HG03175 (cell line): Measurements from ENCODE around the gene NEK1.
"Not testable (repeated sequence)": the region's sequence is repeated elsewhere in the genome, so short reads cannot be mapped to it uniquely, and the experiment has no call there.

Experiments
- ATAC-seq: cut with Tn5 transposase; IDR thresholded peaks from one replicate; pipeline ENCODE4 v1.9.1; 2021; ENCODE audit warnings: mild to moderate bottlenecking, moderate library complexity; ENCODE audit not compliant: unreplicated experiment

Gene NEK1

DNA sequence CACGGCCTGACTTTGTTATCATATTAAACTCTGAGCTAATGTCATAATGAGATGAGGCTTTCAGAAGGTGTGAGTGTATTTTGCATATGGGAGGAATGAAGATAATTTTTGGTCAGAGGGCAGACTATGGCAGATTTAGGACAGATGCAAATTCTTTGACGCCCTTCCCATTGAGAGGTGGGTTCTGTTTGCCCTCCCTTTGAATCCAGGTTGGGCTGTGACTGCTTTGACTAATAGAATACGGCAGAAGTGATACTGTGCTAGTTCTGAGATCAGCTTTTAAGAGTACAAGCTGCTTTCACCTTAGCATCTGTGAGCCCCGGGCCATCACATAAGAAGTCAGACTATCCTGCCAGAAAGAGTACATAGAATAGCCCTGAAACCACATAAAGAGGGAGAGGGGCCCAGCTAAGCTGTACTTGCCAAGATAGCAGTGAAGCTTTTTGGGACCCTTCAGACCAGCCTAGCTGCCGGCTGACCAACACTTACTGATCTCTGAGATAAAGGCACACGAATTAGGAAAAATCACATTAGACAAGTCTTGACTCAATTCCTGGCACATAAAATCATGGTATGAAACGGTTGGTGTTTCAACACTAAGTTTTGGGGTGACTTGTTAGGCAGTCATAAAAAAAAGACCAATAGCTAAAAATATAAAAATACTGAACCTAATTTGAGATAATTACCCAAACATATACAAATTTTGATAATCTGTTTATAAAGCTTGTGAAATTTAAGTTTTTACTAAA lies 174.9 kb downstream of the NEK1 start:
- peak; percentile 89 for ATAC-seq

DNA sequence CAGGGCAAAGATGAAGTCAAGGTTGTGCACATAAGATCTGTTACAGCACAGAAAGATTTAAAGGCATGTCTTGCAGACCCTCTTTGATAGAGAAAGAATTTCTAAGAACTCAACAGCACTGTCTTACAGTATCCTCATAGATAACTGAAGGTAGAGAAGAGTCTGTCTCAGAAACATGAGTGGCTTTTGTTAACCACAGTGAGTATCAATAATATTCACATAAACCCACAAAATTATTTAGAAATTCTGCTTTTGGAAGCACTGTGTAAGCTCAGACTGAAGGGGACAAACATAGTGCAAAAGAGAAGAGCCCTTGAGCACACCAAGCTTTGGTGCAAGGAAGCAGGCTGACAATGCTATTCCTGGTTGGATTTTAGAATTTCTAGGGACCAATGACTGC lies 175.6 kb downstream of the NEK1 start:
- no peak for ATAC-seq

DNA sequence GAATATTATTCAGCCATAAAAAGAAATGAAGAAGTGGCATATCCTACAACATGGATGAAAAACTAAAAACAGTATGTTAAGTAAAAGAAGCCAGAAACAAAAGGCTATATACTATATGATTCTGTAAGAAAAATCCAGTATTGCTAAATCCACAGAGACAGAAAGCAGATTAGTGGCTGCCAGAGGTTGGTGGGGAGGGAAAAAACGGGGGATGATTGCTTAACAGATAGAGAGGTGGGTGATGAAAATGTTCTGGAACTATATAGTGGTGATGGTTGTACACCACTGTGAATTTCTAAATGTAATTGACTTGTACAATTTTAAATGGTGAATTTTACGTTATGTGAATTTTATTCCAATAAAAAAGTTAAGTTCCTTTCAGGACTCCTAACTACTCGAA lies 184.0 kb downstream of the NEK1 start:
- ATAC-seq, result no peak

DNA sequence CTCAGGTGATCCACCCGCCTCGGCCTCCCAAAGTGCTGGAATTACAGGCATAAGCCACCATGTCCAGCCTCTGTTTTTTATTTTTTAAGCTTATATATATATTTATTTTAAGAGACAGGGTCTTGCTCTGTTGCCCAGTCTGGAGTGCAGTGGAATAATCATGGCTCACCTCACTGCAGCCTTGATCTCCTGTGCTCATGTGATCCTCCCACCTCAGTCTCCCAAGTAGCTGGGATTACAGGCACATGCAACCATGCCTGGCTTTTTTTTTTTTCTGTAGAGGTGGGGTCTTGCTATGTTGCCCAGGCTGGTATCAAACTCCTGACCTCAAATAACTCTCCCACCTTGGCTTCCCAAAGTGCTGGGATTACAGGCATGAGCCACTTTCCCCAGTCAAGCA lies 184.7 kb downstream of the NEK1 start:
- not testable (repeated sequence) for ATAC-seq

DNA sequence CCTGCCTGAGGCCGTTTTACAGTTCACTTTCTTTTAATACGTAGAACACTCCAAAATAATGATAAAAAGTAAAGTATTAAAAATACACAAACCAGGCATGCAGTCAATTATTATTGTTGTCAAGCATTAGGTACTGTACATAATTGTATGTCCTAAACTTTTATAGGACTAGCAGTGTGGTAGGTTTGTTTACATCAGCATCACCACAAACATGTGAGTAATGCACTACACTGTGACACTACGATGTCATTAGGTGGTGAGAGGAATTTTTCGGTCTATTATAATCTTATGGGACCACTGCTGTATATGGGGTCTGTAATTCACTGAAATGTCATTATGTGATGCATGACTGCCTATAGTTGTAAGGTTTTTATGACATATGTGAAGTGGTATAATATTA lies 192.1 kb downstream of the NEK1 start:
- no peak for ATAC-seq

DNA sequence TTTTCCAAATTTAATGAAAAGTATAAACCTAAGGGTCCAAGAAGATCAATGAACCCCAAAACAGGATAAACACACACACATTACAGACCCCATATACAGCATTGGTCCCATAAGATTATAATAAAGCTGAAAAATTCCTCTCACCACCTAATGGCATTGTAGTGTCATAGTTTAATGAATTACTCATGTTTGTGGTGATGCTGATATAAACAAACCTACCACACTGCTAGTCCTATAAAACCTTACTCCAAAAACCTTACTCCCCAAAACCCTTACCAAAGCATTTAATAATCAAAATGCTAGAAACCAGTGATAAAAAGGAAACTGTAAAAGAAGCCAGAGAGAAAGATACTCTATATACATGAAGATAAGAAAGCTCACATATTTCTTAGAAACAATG lies 193.5 kb downstream of the NEK1 start:
- no peak for ATAC-seq

DNA sequence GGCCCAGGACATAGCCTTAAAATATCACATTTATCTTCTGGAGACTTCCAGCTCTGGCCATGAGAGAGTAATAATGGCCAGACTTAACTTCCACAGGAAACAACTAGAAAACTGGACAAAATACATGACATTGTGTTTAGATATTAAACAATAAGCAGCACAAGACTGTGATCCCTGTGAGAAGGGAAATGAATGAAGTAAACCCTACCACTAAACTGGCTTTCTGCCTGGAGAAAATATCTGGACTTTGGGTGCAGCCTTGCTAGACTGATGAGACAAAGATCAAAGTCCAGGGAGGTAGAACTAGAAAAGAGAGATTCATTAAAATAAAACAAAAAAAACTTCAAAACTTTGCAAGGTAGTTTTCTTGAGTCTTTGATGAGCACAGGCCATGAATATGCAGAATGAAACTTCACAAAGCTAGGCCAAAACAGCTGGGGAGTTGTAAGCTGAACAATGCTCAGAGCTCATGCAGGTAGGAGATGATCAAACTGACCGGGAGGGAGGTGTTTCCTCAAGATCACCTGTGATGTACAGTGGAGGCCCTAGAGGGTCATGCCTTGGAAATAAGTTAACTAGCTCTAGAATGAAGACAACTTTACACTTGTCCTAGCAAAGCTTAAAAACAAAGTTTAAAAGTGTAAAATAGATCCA lies 194.6 kb downstream of the NEK1 start:
- ATAC-seq, result no peak

DNA sequence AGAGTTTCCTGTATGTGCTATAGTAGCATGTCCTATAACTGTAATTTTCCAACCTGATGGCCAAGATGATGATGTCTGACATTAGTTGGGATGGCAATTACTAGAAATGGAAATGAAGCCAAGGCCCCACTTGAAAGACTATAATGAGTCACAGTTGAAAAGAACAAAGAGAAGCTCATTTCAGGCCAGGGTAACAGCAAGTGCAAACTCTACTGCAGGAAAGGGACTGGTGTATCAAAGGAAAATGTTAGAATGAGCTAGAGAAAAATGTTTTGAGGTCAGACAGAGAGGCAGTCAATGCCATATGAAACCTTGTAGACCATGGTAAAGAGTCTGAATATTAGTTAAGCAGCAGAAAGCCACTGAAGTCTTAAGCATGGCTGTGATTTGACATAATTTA lies 195.4 kb downstream of the NEK1 start:
- ATAC-seq, result peak; percentile 43

DNA sequence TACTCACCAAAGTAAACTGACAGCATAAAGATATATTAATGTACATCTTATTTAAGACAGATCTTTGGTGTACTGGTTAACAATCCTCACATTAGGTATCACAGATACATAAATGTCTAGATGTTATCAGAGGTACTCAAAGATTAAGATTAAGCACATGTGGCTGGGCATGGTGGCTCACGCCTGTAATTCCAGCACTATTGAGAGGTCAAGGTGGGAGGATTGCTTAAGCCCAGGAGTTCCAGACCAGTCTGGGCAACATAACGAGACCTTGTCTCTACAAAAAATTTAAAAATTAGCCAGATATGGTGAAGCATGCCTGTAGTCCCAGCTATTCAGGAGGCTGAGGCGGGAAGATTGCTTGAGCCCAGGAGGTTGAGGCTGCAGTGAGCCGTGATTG lies 195.9 kb downstream of the NEK1 start:
- no peak for ATAC-seq

DNA sequence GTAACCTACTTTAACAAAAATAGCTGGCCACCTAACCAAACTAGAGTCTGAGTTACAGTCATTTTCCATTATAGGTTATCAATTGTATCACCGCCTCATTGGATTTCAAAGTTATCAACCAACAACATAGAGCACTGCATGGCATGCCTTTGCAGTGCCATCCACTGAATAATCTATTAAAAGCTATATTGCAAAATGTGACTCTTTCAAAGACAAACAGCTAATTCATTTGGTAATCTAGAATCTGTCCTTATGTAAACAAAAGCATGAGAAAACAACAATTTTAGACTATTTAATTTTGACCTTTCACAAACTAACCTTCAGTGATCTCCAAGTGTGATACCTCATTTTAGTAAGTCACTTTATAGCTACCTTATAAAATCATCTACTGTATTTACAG lies 197.5 kb downstream of the NEK1 start:
- no peak for ATAC-seq

DNA sequence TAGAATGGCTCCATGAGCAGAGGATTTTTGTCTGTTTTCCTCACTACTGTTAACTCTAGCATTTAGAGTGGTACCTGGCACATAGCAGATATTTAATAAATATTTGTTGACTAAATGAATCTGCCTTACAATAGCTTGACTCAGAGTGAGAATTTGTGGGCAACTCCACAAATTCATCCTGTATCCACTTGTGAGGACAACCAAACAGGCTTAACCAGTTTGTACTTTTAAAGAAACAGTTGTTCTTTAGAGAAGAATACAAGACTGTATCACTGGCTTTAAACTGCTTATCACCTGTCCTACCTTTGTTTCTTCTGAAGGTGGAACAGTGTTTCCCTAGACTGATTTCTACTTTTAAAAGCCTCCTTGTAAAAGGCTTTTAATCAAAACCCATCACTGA lies 200.3 kb downstream of the NEK1 start:
- ATAC-seq, result no peak

DNA sequence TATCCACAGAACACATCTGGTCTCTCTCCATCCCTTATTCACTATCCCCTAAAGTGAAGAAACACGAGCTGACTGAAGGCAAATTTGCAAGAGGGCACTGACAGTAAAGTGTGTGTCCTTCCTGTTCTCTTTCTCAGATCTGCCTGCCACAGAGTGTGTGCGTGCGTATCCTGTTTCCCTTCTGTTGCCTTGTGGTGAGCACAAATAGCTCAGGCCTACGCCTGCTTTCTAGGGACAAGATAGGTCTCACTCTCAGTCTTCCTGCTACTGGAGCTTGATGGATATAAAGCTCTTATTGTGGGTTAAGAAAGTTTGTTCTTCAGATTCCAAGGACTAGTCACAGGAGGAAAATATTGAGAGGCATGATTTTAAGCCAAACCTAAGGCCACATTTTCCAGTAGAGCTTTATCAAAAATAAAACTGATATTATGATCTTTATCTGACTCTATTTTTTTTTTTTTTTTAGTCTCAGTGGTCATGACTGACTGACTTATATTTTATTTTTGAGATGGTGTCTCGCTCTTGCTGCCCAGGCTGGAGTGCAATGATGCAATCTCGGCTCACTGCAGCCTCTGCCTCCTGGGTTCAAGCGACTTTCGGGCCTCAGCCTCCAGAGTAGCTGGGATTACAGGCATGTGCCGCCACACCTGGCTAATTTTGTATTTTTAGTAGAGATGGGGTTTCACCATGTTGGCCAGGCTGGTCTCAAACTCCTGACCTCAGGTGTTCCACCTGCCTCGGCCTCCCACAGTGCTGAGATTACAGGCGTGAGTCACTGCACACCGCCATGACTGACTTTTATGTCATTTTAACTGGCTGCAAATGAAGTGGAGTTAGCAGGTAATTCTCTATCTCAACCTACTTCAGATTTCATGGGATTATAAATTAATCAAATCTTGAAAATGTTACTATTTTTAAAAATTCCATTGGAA lies 201.3 kb downstream of the NEK1 start:
- peak; percentile 99 for ATAC-seq

DNA sequence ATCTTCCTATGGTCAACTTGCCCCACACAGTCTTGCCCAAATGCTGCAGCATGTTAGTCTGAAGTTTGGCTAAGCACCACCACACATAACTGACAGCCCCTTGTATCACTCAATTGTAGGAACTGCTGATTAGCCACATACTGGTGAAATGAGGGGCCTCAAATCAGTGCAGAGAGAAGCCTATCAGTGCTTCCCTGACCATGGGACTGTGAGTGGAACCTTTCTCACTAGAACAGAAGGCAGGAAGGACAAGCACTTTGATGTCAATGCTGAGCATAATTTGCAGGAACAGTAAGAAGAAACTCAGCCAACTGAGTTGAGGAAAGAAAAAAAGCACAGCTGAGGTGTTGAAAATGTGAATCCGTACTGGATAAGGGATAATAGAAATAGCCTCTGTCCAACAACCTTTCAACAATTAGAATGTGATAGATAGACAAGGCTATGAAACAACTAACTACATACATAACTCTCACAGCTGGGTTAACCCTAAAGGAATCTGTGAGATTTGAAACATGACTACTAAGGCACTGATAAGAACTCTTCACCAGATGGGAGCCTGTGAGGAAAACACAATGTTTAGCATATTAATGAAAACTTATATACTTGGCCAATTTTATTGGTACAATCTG lies 205.1 kb downstream of the NEK1 start:
- ATAC-seq, result no peak

DNA sequence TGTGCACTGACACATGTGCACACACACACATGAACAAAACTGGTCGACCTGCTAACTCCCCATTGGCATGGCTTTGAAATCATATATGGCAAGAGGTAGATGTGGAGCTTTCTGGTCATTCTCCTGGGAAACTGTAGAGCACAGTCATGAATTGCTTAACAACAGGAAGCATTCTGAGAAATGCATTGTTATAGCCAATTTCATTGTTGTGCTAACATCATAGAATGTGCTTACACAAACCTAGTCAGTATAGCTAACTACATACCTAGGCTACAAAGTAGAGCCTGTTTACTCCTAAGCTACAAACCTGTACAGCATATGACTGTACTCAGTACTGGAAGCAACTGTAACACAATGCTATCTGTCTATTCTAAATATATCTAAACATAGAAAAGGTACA lies 207.4 kb downstream of the NEK1 start:
- ATAC-seq, result no peak

DNA sequence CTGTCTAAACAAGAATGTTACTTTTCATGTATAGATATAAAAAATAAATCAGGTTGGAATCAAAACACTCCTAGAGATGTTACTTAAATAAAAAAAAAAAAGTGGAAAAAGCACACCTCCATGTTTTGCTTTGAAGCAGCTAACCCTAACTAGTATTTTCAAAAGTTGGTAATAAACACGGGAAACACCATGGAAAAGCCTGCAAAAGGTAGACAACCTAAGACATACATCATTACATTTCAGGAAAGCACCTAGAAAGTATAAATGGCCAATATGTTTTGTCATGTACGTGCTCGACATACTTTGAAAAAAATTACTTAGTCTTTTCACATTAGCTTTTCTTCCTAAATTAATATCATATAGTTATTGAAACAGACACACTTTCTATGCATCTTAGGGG lies 211.6 kb downstream of the NEK1 start:
- no peak for ATAC-seq

DNA sequence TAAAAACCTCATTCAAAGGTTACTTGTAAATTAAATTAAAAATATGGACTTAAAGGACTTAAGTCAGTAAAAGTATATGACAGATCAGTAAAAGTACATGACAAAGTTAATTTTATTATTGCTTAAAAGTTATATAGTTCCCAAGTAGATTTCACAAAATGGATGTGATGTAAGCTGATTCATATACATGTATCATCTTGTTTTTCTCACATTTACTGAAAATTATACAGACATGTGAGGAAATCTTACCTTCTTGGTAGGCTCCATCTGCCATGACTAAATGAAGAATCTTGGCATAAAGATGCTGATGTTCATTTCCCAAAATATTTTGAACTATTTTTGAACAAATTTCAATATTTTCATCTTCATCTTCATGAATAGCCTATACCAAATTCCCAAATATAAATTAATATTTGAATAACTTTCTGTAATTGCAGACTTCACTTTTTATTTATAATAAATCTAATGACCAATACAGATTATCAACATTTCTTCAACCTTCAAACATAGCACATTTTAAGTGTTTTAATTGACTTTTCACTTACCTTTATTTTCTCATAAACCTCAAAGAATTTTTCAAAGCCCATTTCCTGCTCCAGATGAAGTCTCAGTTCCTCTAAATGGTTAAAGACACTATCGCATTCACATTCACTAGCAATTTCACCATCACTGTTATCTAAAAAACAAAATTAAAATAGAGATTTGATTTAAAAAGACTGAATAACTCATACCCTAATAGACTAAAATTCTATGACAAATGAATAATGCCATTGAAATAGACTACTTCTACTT lies 212.2 kb downstream of the NEK1 start:
- peak; percentile 75 for ATAC-seq

DNA sequence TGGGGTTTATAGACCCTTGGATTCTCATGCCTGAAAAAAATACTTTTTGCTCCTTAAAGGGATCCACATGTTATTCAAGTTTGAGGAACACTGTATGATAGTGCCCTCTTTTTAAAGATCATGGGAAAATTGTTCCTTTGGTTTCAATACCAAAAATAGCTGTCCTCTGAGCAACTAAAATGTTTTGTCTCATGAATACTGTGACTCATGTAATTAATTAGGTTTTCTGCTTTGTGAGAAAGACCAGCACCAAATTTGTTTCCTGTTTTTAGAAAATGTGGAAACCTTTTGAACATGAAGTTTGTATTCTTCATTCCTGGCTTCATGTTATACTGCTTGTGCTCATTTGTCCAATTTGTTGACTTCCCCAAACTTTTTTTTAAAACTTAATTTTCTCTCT lies 214.1 kb downstream of the NEK1 start:
- ATAC-seq, result no peak

DNA sequence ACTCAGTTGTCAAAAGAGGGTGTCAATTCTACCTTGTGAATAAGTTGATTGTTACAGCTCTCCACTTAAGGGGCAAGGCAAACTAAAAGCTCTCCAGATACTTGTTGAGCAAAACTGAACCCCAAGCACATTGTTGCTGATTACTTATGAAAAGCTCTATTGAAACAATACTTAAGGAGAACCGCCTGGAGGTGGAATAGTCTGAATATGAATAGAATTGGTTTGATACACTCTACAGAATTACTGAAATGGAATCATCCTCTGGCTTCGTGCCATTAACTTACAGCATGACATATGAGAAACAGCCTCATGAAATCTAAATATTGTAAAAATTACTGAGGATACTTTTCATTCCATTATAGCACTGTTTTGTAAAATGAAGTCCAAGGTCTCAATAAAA lies 214.6 kb downstream of the NEK1 start:
- no peak for ATAC-seq

DNA sequence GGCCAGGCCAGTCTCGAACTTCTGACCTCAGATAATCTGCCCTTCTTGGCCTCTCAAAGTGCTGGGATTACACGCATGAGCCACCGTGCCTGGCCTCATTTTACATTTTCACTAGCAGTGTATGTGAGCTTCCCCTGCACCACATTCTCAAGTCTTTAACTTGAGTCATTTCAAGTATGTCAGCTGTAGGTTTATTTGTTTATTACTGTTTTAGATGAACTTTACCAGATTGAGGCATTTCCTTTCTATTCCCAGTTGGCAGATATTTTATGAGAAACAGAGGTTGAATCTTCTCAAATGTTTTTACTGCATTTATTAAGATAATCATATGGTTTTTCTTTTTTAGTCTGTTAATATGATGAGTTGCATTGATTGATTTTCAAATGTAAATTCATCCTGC lies 227.0 kb downstream of the NEK1 start:
- no peak for ATAC-seq

DNA sequence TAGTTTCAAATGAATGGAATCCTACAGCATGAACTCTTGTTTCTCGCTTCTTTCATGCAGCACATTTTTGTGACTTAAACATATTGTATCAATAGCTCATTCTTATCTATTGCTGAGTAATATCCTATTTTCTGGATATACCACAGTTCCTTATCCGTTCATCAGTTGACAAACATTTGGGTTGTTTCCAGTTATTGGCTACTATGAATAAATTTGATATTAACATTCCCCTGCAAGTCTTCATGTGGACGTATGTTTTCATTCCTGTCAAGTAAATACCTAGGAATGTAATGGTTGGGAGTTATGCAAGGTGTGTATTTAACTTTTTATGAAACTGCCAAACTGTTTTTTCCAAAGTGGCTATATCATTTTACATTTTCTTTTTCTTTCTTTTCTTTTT lies 227.6 kb downstream of the NEK1 start:
- no peak for ATAC-seq
